Measurements from ENCODE around the gene TMEM41B. TPM values are rescaled to one million over a fixed set of nuclear protein-coding genes. Genes with fewer than 3 reads are reported as not detected.

TMEM41B gene
- total RNA-seq, 2 donors from 2014 or later, result 18.3 to 20.7 TPM

Other genes starting within 250 kb of the TMEM41B start
- 1 to 10 TPM; 2.0 to 4.4 TPM for gene SCUBE2, start 223.0 kb downstream of the TMEM41B start, total RNA-seq
- gene DENND5A, start 49.2 kb downstream of the TMEM41B start, total RNA-seq, result 10 to 100 TPM; 71.5 to 90.0 TPM
- 100 to 1,000 TPM in 1 of 2 donors, 10 to 100 TPM in 1; 92.1 to 117 TPM for gene IPO7, start 70.1 kb upstream of the TMEM41B start, total RNA-seq
- 10 to 100 TPM; 22.2 to 24.0 TPM for gene ZNF143, start 146.4 kb upstream of the TMEM41B start, total RNA-seq